HEK293 (cell line): Measurements from ENCODE around the gene TANC1.

ENCODE experiments used
- CTCF ChIA-PET: fragments of 350-600 bp; formaldehyde crosslinking; extraction: SDS; loops from one replicate; lab custom pipeline; 2021; ENCODE audit warnings: antibody characterized with exemption; lab: Yijun Ruan, JAX
- POLR2A ChIA-PET: fragments of 300-600 bp; formaldehyde crosslinking; extraction: SDS; loops from one replicate; lab custom pipeline; 2020; ENCODE audit warnings: antibody characterized with exemption, inconsistent platforms; lab: Yijun Ruan, JAX
- H3K27ac ChIP-seq: fragments of 200-500 bp; sonication (Bioruptor generic); 2 replicates; pipeline ENCODE4 v1.5.1; 2014; ENCODE audit warnings: low read depth, low read length, control low read depth, inconsistent platforms; ENCODE audit errors: extremely low read depth
- H3K36me3 ChIP-seq, 2 experiments: fragments of 200-500 bp in 1 of 2; sonication (Bioruptor generic) in 1 of 2; 1 replicate in 1 of 2; 2 replicates in 1 of 2; pipeline ENCODE4 v1.5.1; 2014 to 2017; ENCODE audit warnings: inconsistent platforms in 2 of 2, low read length in 2 of 2; ENCODE audit not compliant: control insufficient read depth in 2 of 2, insufficient read depth in 1 of 2
- H3K4me1 ChIP-seq: fragments of 200-500 bp; sonication (Bioruptor generic); 2 replicates; pipeline ENCODE4 v1.5.1; 2014; ENCODE audit warnings: mild to moderate bottlenecking, low read length, inconsistent platforms; ENCODE audit not compliant: control insufficient read depth, insufficient read depth
- H3K4me3 ChIP-seq: 2 replicates; pipeline ENCODE4 v1.5.1; 2011; ENCODE audit warnings: low read depth, mild to moderate bottlenecking, control low read depth, low read length, moderate library complexity
- H3K9me3 ChIP-seq: fragments of 200-500 bp; sonication (Bioruptor generic); 2 replicates; pipeline ENCODE4 v1.5.1; 2014; ENCODE audit warnings: low read depth, low read length, inconsistent platforms; ENCODE audit not compliant: control insufficient read depth, insufficient read depth
- CTCF ChIP-seq: fragments of 450-650 bp; formaldehyde crosslinking; IDR thresholded peaks from 2 replicates; pipeline ENCODE4 v1.5.1; 2016; ENCODE audit warnings: missing biosample characterization, missing genetic modification characterization
- GLIS1 ChIP-seq: fragments of 450-650 bp; formaldehyde crosslinking; IDR thresholded peaks from 2 replicates; pipeline ENCODE4 v1.5.1; 2016; ENCODE audit warnings: missing biosample characterization, missing genetic modification characterization
- HOXD13 ChIP-seq: sonication (generic); formaldehyde crosslinking; IDR thresholded peaks from 2 replicates; pipeline ENCODE4 v1.8.0; 2022; ENCODE audit warnings: missing genetic modification reagents, borderline replicate concordance
- PATZ1 ChIP-seq: fragments of 450-650 bp; formaldehyde crosslinking; IDR thresholded peaks from 2 replicates; pipeline ENCODE4 v1.5.1; 2016; ENCODE audit warnings: missing biosample characterization, missing genetic modification characterization
- PRDM1 ChIP-seq: fragments of 450-650 bp; formaldehyde crosslinking; IDR thresholded peaks from 2 replicates; pipeline ENCODE4; 2016; ENCODE audit warnings: missing biosample characterization, missing genetic modification characterization
- WT1 ChIP-seq: fragments of 450-650 bp; formaldehyde crosslinking; IDR thresholded peaks from 2 replicates; pipeline ENCODE4 v1.5.1; 2016; ENCODE audit warnings: missing biosample characterization, missing genetic modification characterization
- ZBTB1 ChIP-seq: fragments of 450-650 bp; formaldehyde crosslinking; IDR thresholded peaks from 2 replicates; pipeline ENCODE4 v1.5.1; 2016; ENCODE audit warnings: missing biosample characterization, missing genetic modification characterization
- ZBTB17 ChIP-seq: fragments of 450-650 bp; formaldehyde crosslinking; IDR thresholded peaks from 2 replicates; pipeline ENCODE4 v1.5.1; 2016; ENCODE audit warnings: missing biosample characterization, missing genetic modification characterization
- ZFP37 ChIP-seq: fragments of 450-650 bp; formaldehyde crosslinking; IDR thresholded peaks from 2 replicates; pipeline ENCODE4 v1.5.1; 2016; ENCODE audit warnings: missing biosample characterization, missing genetic modification characterization
- ZNF391 ChIP-seq: fragments of 450-650 bp; formaldehyde crosslinking; IDR thresholded peaks from 2 replicates; pipeline ENCODE4 v1.5.1; 2016; ENCODE audit warnings: low read depth, missing biosample characterization, missing genetic modification characterization, borderline replicate concordance
- ZNF426 ChIP-seq: fragments of 450-650 bp; formaldehyde crosslinking; IDR thresholded peaks from 2 replicates; pipeline ENCODE4 v1.5.1; 2017; ENCODE audit warnings: missing biosample characterization, missing genetic modification characterization, mild to moderate bottlenecking, inconsistent platforms, moderate library complexity
- ZNF558 ChIP-seq: fragments of 450-650 bp; formaldehyde crosslinking; IDR thresholded peaks from 2 replicates; pipeline ENCODE4 v1.5.1; 2016; ENCODE audit warnings: missing biosample characterization, missing genetic modification characterization
- ZNF600 ChIP-seq: fragments of 450-650 bp; formaldehyde crosslinking; IDR thresholded peaks from 2 replicates; pipeline ENCODE4 v1.5.1; 2016; ENCODE audit warnings: missing biosample characterization, missing genetic modification characterization
- ZNF629 ChIP-seq: fragments of 450-650 bp; formaldehyde crosslinking; IDR thresholded peaks from 2 replicates; pipeline ENCODE4 v1.5.1; 2017; ENCODE audit warnings: missing biosample characterization, missing genetic modification characterization
- ZNF791 ChIP-seq: fragments of 450-650 bp; formaldehyde crosslinking; IDR thresholded peaks from 2 replicates; pipeline ENCODE4 v1.5.1; 2016; ENCODE audit warnings: missing biosample characterization, missing genetic modification characterization
- ZSCAN16 ChIP-seq: fragments of 450-650 bp; formaldehyde crosslinking; IDR thresholded peaks from 2 replicates; pipeline ENCODE4 v1.5.1; 2016; ENCODE audit warnings: missing biosample characterization, missing genetic modification characterization
- TF ChIP-seq, protein P1 (sequence below): fragments of 450-650 bp; formaldehyde crosslinking; IDR thresholded peaks from 2 replicates; pipeline ENCODE4 v1.5.1; 2016; ENCODE audit warnings: missing biosample characterization, missing genetic modification characterization
- TF ChIP-seq, protein P2 (sequence below): fragments of 450-650 bp; formaldehyde crosslinking; IDR thresholded peaks from 2 replicates; pipeline ENCODE4 v1.5.1; 2016; ENCODE audit warnings: missing biosample characterization, missing genetic modification characterization

The TANC1 gene

GRCh38 chr2:158984604-158985135 is 16.2 kb downstream of the TANC1 start (continued):
- TF ChIP-seq, protein P1, sequence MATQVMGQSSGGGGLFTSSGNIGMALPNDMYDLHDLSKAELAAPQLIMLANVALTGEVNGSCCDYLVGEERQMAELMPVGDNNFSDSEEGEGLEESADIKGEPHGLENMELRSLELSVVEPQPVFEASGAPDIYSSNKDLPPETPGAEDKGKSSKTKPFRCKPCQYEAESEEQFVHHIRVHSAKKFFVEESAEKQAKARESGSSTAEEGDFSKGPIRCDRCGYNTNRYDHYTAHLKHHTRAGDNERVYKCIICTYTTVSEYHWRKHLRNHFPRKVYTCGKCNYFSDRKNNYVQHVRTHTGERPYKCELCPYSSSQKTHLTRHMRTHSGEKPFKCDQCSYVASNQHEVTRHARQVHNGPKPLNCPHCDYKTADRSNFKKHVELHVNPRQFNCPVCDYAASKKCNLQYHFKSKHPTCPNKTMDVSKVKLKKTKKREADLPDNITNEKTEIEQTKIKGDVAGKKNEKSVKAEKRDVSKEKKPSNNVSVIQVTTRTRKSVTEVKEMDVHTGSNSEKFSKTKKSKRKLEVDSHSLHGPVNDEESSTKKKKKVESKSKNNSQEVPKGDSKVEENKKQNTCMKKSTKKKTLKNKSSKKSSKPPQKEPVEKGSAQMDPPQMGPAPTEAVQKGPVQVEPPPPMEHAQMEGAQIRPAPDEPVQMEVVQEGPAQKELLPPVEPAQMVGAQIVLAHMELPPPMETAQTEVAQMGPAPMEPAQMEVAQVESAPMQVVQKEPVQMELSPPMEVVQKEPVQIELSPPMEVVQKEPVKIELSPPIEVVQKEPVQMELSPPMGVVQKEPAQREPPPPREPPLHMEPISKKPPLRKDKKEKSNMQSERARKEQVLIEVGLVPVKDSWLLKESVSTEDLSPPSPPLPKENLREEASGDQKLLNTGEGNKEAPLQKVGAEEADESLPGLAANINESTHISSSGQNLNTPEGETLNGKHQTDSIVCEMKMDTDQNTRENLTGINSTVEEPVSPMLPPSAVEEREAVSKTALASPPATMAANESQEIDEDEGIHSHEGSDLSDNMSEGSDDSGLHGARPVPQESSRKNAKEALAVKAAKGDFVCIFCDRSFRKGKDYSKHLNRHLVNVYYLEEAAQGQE, result no peak
- TF ChIP-seq PRDM1 (tag by site-specific recombination) (peak; percentile 85), ZNF426 (tag by site-specific recombination) (no peak), ZNF391 (tag by site-specific recombination) (no peak), ZNF558 (tag by site-specific recombination) (0 out of 2 replicates have a peak, but pooled peaks have one; percentile 37), ZNF629 (tag by site-specific recombination) (peak; percentile 16; the same call in 1 of the 2 replicates), HOXD13 (CRISPR knock-in tag) (0 out of 2 replicates have a peak, but pooled peaks have one; percentile 9), ZSCAN16 (tag by site-specific recombination) (no peak), ZBTB1 (tag by site-specific recombination) (no peak), PATZ1 (tag by site-specific recombination) (0 out of 2 replicates have a peak, but pooled peaks have one; percentile 20), GLIS1 (tag by site-specific recombination) (no peak), ZNF600 (tag by site-specific recombination) (peak; percentile 91), ZBTB17 (peak; percentile 42; the same call in 1 of the 2 replicates), WT1 (tag by site-specific recombination) (peak; percentile 69)
- TF ChIP-seq, protein P2, sequence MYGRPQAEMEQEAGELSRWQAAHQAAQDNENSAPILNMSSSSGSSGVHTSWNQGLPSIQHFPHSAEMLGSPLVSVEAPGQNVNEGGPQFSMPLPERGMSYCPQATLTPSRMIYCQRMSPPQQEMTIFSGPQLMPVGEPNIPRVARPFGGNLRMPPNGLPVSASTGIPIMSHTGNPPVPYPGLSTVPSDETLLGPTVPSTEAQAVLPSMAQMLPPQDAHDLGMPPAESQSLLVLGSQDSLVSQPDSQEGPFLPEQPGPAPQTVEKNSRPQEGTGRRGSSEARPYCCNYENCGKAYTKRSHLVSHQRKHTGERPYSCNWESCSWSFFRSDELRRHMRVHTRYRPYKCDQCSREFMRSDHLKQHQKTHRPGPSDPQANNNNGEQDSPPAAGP (tag by site-specific recombination), result no peak

- POLR2A ChIA-PET, result no interaction called here
- Histone ChIP-seq H3K36me3 (no peaks in the 10 kb centered on the region; a peak in 1 of 3 replicates), H3K27ac (no peak overlapping the region), H3K4me3 (no peak overlapping the region), H3K4me1 (peaks cover 16% of the 10 kb centered on the region), H3K9me3 (no peaks in the 10 kb centered on the region)
- CTCF ChIA-PET, result no interaction called here
- TF ChIP-seq ZFP37 (tag by site-specific recombination) (no peak), ZBTB1 (tag by site-specific recombination) (no peak), CTCF (no peak), ZNF791 (tag by site-specific recombination) (no peak), ZNF426 (tag by site-specific recombination) (no peak)
- TF ChIP-seq, all 188 proteins: peak for 0
Measured at GRCh38 chr2:158988501-158988900, 20.1 kb downstream of the TANC1 start.
